ENCODE results near the gene F13B.
"Not testable (repeated sequence)": the region's sequence is repeated elsewhere in the genome, so short reads cannot be mapped to it uniquely, and the experiment has no call there.

F13B gene

GRCh38 chr1:197042676-197043341 lies 24.3 kb downstream of the F13B start:
- DNase-seq (ENCODE audit: low read depth): no peak

GRCh38 chr1:197041486-197042353 lies 25.3 kb downstream of the F13B start:
- no peak for DNase-seq (ENCODE audit: low read depth)

GRCh38 chr1:197036861-197037260 lies 30.2 kb downstream of the F13B start:
- DNase-seq (ENCODE audit: low read depth): no peak

GRCh38 chr1:197034631-197035339 lies 32.3 kb downstream of the F13B start:
- DNase-seq (ENCODE audit: low read depth): not testable (repeated sequence)

- DNase-seq (ENCODE audit: low read depth): no peak
These were observed 37.3 kb downstream of the F13B start for GRCh38 chr1:197029749-197030148.

GRCh38 chr1:197027359-197027758 lies 39.7 kb downstream of the F13B start:
- no peak for DNase-seq (ENCODE audit: low read depth)

GRCh38 chr1:197024460-197024859 lies 42.6 kb downstream of the F13B start:
- no peak for DNase-seq (ENCODE audit: low read depth)

GRCh38 chr1:197021716-197022115 lies 45.3 kb downstream of the F13B start:
- no peak for DNase-seq (ENCODE audit: low read depth)

GRCh38 chr1:197017558-197018146 lies 49.4 kb downstream of the F13B start:
- no peak for DNase-seq (ENCODE audit: low read depth)

- no peak for DNase-seq (ENCODE audit: low read depth)
These were observed 50.3 kb downstream of the F13B start for GRCh38 chr1:197016751-197017150.

GRCh38 chr1:197013234-197013633 lies 53.8 kb downstream of the F13B start:
- no peak for DNase-seq (ENCODE audit: low read depth)

- DNase-seq (ENCODE audit: low read depth): no peak
These were observed 55.4 kb downstream of the F13B start for GRCh38 chr1:197011614-197012013.

GRCh38 chr1:197008861-197009260 lies 58.2 kb downstream of the F13B start:
- no peak for DNase-seq (ENCODE audit: low read depth)

- DNase-seq (ENCODE audit: low read depth): no peak
These were observed 63.9 kb downstream of the F13B start for GRCh38 chr1:197003132-197003531.

GRCh38 chr1:197001828-197002227 lies 65.2 kb downstream of the F13B start:
- DNase-seq (ENCODE audit: low read depth): no peak

- DNase-seq (ENCODE audit: low read depth): no peak
These were observed 69.6 kb downstream of the F13B start for GRCh38 chr1:196997423-196997822.

GRCh38 chr1:196993916-196994315 lies 73.1 kb downstream of the F13B start:
- DNase-seq (ENCODE audit: low read depth): no peak

- not testable (repeated sequence) for DNase-seq (ENCODE audit: low read depth)
These were observed 75.0 kb downstream of the F13B start for GRCh38 chr1:196991919-196992651.

All from stimulated activated CD8-positive, alpha-beta memory T cell treated with anti-CD3 and anti-CD28 coated beads, Interleukin-12 subunit alpha, Interleukin-12 subunit beta, amount 100 ng/mL, for 4 hours (primary cell).